ENCODE results near the gene CKMT2.

DNA sequence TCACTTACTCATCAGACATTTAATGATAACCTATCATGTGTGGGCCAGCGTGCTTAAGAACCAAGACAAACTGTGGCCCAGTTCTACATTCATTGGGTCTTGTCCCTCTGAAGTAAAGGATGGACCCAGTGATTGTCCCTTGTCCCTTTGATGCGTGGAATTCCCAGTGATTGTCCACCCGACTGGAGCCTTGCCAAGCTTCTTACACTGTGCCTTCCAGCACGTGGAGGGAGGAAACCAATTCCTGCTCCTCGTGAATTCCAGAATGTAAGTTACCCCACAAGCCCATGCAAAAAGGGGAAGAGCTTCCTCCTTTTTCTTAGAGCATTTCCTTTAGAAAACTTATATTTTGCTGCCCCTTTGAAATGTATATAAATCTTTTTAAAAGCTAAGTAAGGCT lies 7.9 kb downstream of the CKMT2 start:
- TF ChIP-seq, protein P1, sequence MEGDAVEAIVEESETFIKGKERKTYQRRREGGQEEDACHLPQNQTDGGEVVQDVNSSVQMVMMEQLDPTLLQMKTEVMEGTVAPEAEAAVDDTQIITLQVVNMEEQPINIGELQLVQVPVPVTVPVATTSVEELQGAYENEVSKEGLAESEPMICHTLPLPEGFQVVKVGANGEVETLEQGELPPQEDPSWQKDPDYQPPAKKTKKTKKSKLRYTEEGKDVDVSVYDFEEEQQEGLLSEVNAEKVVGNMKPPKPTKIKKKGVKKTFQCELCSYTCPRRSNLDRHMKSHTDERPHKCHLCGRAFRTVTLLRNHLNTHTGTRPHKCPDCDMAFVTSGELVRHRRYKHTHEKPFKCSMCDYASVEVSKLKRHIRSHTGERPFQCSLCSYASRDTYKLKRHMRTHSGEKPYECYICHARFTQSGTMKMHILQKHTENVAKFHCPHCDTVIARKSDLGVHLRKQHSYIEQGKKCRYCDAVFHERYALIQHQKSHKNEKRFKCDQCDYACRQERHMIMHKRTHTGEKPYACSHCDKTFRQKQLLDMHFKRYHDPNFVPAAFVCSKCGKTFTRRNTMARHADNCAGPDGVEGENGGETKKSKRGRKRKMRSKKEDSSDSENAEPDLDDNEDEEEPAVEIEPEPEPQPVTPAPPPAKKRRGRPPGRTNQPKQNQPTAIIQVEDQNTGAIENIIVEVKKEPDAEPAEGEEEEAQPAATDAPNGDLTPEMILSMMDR (IDR thresholded peaks at IDR 0.05), result no peak
- no peak for TF ChIP-seq POLR2A (IDR thresholded peaks at IDR 0.05)

Data from suprapubic skin (tissue), 3 donors.